ENCODE data around the gene CERCAM.
A peak's percentile ranks its signal among the peaks of the same experiment; 100 is the strongest.

The CERCAM gene

DNA sequence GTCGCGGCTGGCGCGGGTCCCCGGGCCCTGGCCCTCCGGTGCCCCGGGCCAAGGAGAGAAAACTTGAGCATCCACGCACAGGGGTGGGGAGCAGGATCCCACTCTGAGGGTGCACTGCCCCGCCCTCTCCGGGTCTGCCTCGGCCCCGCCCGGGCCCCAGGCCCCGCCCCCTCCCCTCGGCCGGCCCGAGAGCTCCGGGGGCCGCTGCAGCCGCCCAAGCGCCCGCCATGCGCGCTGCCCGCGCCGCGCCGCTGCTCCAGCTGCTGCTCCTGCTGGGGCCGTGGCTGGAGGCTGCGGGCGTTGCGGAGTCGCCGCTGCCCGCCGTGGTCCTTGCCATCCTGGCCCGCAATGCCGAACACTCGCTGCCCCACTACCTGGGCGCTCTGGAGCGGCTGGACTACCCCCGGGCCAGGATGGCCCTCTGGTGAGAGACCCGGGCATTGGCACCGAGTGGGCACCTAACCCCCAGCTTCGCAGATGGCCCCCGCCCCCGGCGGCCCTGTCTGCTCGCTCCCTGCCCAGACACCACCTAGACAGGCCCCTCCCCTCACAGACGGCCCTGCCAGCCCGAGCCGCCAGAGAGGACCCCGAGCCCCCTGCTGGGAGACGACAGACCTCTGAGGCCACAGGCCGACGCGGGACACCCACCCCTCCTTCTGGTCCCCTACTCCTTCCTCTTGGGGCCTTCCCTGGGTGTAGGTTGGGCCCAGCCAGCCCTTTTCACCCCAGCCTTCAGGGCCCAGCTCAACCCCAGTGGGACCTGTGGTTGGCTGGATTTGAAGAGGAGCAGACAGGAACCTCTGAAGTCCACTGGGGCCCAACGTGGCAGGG, at the start of gene CERCAM:
Gene CERCAM, plus strand, starts transcription at position 207 of the 831 bp plus-strand sequence. Its CDS starts 21 bp downstream, at position 228.
- Mint-ChIP-seq H3K36me3 (ENCODE audit: low read depth) (peaks cover 9% of the 10 kb centered on the region), H3K4me3 (peak within 1 kb of the TSS; percentile 82), H3K9me3 (no peaks in the 10 kb centered on the region), H3K4me1 (peaks cover 25% of the 10 kb centered on the region), H3K27me3 (ENCODE audit: low read depth, poor library complexity) (peaks cover 5% of the 10 kb centered on the region), H3K27ac (no peak within 1 kb of the TSS)
- DNase-seq: peak; percentile 81
- TF ChIP-seq, protein P1, sequence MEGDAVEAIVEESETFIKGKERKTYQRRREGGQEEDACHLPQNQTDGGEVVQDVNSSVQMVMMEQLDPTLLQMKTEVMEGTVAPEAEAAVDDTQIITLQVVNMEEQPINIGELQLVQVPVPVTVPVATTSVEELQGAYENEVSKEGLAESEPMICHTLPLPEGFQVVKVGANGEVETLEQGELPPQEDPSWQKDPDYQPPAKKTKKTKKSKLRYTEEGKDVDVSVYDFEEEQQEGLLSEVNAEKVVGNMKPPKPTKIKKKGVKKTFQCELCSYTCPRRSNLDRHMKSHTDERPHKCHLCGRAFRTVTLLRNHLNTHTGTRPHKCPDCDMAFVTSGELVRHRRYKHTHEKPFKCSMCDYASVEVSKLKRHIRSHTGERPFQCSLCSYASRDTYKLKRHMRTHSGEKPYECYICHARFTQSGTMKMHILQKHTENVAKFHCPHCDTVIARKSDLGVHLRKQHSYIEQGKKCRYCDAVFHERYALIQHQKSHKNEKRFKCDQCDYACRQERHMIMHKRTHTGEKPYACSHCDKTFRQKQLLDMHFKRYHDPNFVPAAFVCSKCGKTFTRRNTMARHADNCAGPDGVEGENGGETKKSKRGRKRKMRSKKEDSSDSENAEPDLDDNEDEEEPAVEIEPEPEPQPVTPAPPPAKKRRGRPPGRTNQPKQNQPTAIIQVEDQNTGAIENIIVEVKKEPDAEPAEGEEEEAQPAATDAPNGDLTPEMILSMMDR (IDR thresholded peaks at IDR 0.05): no peak

- peaks cover 34% of the 10 kb centered on the region for H3K4me1 Mint-ChIP-seq
- peaks cover 4% of the 10 kb centered on the region for H3K27me3 Mint-ChIP-seq (ENCODE audit: low read depth, poor library complexity)
- TF ChIP-seq, protein P1 (IDR thresholded peaks at IDR 0.05): no peak
- H3K36me3 Mint-ChIP-seq (ENCODE audit: low read depth): peaks cover 5% of the 10 kb centered on the region
- peak overlapping the region; percentile 93 for H3K4me3 Mint-ChIP-seq
- H3K9me3 Mint-ChIP-seq: no peaks in the 10 kb centered on the region
- no peak for DNase-seq
- H3K27ac Mint-ChIP-seq: peak overlapping the region; percentile 42
Observed at GRCh38 chr9:128371630-128372117, 49.0 kb upstream of the CERCAM start.

DNA sequence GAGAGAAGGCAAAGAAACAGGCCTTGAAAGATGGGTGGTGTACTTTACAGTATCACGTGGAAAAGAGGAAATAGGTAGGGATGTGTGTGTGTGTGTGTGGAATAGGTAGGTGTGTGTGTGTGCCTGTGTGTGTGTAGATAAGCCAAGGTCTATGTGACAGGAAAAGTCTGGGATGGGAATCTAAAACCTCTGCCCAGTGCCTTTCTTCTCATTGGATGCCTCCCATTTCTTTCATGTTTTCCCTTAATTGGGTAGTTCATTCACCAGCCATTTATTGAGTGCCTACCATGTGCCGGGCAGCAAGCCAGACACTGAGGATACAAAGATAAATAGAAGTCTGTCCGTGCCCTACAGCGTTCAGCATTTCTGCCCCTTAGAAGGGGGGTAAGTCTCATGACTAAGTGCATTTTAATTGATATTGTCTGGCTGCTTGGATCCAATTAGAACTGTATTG, 48.4 kb upstream of the CERCAM start:
- H3K36me3 Mint-ChIP-seq (ENCODE audit: low read depth): peaks cover 5% of the 10 kb centered on the region
- DNase-seq: no peak
- no peaks in the 10 kb centered on the region for H3K27me3 Mint-ChIP-seq (ENCODE audit: low read depth, poor library complexity)
- TF ChIP-seq, protein P1 (IDR thresholded peaks at IDR 0.05): no peak
- peaks cover 34% of the 10 kb centered on the region for H3K4me1 Mint-ChIP-seq
- H3K9me3 Mint-ChIP-seq: no peaks in the 10 kb centered on the region
- peak overlapping the region; percentile 42 for H3K27ac Mint-ChIP-seq
- H3K4me3 Mint-ChIP-seq: peak overlapping the region; percentile 93

DNA sequence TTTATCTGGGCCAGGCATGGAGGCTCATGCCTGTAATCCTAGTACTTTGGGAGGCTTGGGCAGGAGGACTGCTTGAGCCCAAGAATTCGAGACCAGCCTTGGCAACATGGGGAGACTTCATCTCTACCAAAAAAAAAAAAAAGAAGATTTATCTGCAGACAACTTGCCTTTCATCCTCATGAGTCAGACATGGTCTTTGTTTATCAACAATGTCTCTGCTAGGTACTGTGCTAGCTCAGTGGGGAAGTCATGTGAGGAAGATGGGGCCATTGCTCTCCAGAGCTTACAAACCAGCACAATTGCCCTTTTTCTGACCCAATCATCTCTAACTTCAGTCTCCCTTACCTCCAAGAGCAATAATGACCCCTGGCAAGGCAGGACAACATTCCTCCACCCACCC, 47.9 kb upstream of the CERCAM start:
- TF ChIP-seq, protein P1 (IDR thresholded peaks at IDR 0.05): no peak
- peaks cover 7% of the 10 kb centered on the region for H3K36me3 Mint-ChIP-seq (ENCODE audit: low read depth)
- H3K27ac Mint-ChIP-seq: no peak overlapping the region
- no peak for DNase-seq
- H3K4me1 Mint-ChIP-seq: peaks cover 34% of the 10 kb centered on the region
- no peaks in the 10 kb centered on the region for H3K27me3 Mint-ChIP-seq (ENCODE audit: low read depth, poor library complexity)
- no peaks in the 10 kb centered on the region for H3K9me3 Mint-ChIP-seq
- peak overlapping the region; percentile 93 for H3K4me3 Mint-ChIP-seq

DNA sequence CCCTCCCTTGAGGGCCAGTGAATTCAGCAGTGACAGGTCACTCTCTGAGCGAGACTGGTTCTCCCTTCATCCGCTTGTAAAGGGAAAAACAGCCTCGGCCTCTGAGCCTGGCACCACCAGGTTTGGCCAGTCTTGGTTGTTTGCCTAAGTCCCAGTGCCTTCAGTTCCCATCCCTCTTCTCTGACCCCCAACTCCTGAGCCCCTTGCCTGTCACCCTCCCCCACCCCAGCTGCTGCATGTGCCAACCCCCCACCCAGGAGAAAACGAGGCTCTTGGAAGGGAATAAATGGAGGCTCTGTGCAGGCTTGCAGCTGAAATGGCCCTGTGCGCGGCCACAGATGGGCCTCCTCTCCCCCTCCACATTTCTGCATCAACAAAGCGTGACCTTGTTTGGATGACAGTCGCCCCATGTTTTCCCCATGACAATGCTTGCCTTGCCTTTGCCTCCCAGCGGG, 46.4 kb upstream of the CERCAM start:
- Mint-ChIP-seq H3K4me1 (peaks cover 34% of the 10 kb centered on the region), H3K9me3 (no peaks in the 10 kb centered on the region), H3K27me3 (ENCODE audit: low read depth, poor library complexity) (no peaks in the 10 kb centered on the region), H3K4me3 (no peak overlapping the region), H3K27ac (no peak overlapping the region), H3K36me3 (ENCODE audit: low read depth) (peaks cover 17% of the 10 kb centered on the region)
- TF ChIP-seq, protein P1 (IDR thresholded peaks at IDR 0.05): no peak
- no peak for DNase-seq

All from nephron progenitor cell (in vitro differentiated cells).